D721Med (cell line): Measurements from ENCODE around the gene HADHA.
"Not testable (repeated sequence)": the region's sequence is repeated elsewhere in the genome, so short reads cannot be mapped to it uniquely, and the experiment has no call there.

Experiments used
- DNase-seq: peaks from one replicate; pipeline ENCODE4 v3.0.0; 2011; ENCODE audit warnings: low spot score; ENCODE audit not compliant: insufficient read length
- FAIRE-seq: peaks from 2 replicates; lab custom pipeline; 2011; peaks lifted over from hg19 to GRCh38; lab: Jason Lieb, UNC
- CTCF ChIP-seq: IDR thresholded peaks from 2 replicates; pipeline ENCODE4 v1.5.1; 2012; ENCODE audit warnings: mild to moderate bottlenecking, control low read depth; ENCODE audit not compliant: insufficient read depth; ENCODE audit errors: missing control alignments

HADHA gene

DNA sequence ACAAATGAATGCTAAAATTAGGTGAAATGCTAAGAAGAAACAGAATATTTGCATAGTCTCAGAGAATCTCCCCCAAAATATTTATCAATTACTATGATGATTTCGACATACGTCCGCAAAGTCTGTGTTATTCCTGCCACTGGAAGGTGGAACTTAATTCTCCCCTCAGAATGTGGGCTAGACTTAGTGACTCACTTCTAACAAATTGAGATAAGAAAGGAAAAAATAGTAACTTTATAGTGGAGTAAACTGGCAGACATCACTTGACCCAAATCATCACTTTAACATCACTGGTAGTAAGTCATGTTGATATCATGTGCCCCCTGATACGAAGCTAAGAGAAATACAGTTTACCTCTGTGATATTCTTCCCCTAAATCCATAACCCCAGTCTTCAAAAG, 23.8 kb upstream of the HADHA start:
- no peak for FAIRE-seq
- no peak for DNase-seq
- TF ChIP-seq CTCF, result no peak

DNA sequence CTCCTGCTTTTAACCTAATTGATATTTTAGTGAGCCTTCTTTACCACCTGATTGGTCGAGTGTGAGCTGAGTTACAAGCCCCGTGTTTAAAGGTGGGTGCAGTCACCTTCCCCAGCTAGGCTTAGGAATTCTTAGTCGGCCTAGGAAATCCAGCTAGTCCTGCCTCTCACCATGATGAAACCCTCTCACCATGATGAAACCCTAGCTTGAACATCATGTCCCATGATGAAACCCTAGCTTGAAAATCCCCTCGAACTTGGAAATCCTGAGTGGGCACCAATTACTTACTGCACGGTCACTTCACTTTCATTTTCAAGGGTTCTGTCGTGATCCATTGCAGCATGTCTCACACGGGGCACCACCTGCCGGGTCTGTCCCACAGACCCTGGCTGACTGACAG, 14.4 kb upstream of the HADHA start:
- not testable (repeated sequence) for FAIRE-seq, DNase-seq

- DNase-seq (no peak), FAIRE-seq (no peak)
- TF ChIP-seq CTCF, result no peak
These were observed 11.4 kb upstream of the HADHA start for GRCh38 chr2:26255759-26256384.

- TF ChIP-seq CTCF, result no peak
- no peak for DNase-seq
- no peak for FAIRE-seq
These were observed 7.5 kb upstream of the HADHA start for GRCh38 chr2:26251893-26252292.

DNA sequence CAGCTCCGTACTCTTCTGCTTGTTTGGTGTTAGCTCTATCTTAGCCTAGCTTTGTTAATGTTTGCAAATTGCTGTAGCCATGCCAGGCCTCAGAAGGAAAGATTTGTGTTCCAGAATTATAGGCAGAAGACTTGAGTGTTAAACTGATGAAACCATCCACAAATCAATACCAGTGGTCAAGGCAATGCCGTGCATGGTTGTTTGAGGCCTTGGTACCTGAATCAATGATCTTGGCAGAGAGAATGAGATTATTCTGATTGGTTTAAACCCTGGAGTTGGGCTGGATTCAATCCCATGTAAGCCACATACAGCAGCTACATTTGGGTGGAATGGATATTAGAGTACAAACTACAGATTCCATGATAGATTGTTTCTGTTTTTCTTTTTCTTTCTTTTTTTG, 5.2 kb upstream of the HADHA start:
- DNase-seq (no peak), FAIRE-seq (no peak)
- no peak for TF ChIP-seq CTCF

DNA sequence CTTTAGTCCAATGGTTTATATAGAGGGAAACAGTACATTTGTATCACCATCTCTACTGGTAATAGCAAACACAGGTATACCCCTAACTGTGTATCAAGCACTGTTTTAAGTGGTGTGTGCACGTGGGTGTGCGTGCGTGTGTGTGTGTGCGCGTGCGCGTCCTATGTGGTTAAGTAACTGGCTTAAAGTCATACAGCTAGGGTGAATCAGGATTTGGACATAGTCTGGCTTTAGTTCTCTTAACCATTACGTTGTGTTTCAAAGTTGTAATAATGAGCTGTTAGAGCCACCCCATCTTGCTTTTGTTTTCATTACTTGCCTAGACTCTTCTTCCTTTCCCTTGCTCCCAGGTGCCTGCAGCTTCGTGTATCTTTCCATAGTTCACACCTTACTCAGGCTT, 2.4 kb upstream of the HADHA start:
- no peak for DNase-seq

GRCh38 chr2:26245810-26246209, 1.4 kb upstream of the HADHA start:
- DNase-seq (no peak), FAIRE-seq (no peak)
- no peak for TF ChIP-seq CTCF

More for the DNA sequence above, 2.4 kb upstream of the HADHA start:
- TF ChIP-seq CTCF, result no peak
- no peak for FAIRE-seq
